ENCODE results near the gene DCTD. TPM values are rescaled to one million over a fixed set of nuclear protein-coding genes. Genes with fewer than 3 reads are reported as not detected.

The DCTD gene
- total RNA-seq (10 to 100 TPM; 63.9 to 97.2 (median 77.8) TPM), polyA plus RNA-seq (10 to 100 TPM; 40.4 to 58.5 (median 46.8) TPM)
- long read RNA-seq, donor 1, transcript DCTD-201 (6 exons, 1,931 nt) = major isoform, 18 of 25 reads
- long read RNA-seq, donor 1, partial matches to known transcripts = 0 of 25 reads
- long read RNA-seq, donor 1, other reads (novel, unspliced or antisense) = 0 of 25 reads
- long read RNA-seq, donor 2, transcript DCTD-201 (6 exons, 1,931 nt) = major isoform, 11 of 16 reads
- long read RNA-seq, donor 2, transcript DCTD-202 (6 exons, 1,972 nt) = minor isoform, 5 of 16 reads
- long read RNA-seq, donor 2, partial matches to known transcripts = 0 of 16 reads
- long read RNA-seq, donor 2, other reads (novel, unspliced or antisense) = 0 of 16 reads

DNA sequence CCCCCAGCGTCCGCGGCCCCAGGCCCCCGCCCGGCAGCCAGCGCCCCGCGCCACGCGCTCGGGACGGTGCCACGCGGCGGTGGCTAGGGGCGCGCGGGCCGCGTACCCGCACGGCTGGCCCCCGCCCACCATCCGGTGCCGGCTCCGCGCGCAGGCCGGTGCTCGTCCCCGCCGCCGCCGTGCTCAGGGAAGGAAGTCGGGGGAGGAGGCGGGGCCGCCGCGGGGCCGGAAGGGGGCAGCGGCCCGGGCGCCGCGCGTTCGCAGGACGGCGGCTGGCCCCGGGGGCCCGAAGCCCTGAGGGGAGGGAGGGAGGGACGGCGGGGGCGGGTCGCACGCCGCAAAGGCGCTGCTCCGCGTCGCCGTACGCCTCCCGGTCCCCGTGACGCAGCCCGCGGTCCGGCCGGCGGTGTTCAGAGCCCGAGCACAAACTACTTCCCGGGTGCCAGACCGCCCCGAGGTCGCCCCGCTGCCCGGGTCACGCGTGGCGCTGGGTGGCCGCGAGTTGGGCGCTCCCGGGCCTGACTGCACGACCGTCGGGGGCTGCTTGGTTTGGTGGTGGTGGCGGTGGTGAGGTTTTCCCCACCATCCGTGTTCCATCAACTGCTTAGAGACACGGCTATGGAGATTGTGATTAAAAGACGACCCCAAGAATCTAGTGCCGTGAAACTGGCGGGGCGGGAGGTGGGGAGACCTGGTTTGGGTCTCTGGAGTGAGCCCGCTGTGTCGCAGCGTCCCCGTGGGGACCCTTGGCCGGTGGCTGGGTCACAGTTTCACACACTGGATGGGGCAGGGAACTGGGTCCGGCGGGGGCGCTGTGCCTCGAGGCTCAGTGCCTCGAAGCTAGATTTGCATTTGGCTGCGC is at the start of gene DCTD:
TSS of gene DCTD (minus strand) at position 205 of the 862 bp plus-strand sequence. CDS start 1,818 bp downstream, outside the sequence.
- H3K27me3 ChIP-seq (replicated peaks in 1 of 7) = no peaks in the 10 kb centered on the region
- peak within 1 kb of the TSS; percentile 52 to 84 (median 64) for H3K4me3 ChIP-seq
- peaks cover 0 to 31% (median 21%) of the 10 kb centered on the region in 6 donors for H3K36me3 ChIP-seq
- peak; percentile 97 for DNase-seq
- peak within 1 kb of the TSS; percentile 95 to 99 (median 96) for H3K27ac ChIP-seq
- WGBS, 5 donors = 0 to 1% (median 1%) methylated on average over 12 to 106 of the region's 106 CpGs
- intact Hi-C loops (cut with DNase I; ENCODE audit: low total_unique reads) = no loop called here
- H3K9me3 ChIP-seq = no peaks in the 10 kb centered on the region
- peaks cover 12 to 65% (median 44%) of the 10 kb centered on the region in 6 donors for H3K4me1 ChIP-seq
- peak in 1 of 3 donors; percentile 65 for TF ChIP-seq POLR2A (IDR thresholded peaks at IDR 0.05)
- TF ChIP-seq, protein P1, sequence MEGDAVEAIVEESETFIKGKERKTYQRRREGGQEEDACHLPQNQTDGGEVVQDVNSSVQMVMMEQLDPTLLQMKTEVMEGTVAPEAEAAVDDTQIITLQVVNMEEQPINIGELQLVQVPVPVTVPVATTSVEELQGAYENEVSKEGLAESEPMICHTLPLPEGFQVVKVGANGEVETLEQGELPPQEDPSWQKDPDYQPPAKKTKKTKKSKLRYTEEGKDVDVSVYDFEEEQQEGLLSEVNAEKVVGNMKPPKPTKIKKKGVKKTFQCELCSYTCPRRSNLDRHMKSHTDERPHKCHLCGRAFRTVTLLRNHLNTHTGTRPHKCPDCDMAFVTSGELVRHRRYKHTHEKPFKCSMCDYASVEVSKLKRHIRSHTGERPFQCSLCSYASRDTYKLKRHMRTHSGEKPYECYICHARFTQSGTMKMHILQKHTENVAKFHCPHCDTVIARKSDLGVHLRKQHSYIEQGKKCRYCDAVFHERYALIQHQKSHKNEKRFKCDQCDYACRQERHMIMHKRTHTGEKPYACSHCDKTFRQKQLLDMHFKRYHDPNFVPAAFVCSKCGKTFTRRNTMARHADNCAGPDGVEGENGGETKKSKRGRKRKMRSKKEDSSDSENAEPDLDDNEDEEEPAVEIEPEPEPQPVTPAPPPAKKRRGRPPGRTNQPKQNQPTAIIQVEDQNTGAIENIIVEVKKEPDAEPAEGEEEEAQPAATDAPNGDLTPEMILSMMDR (IDR thresholded peaks at IDR 0.05 in 8 of 11, conservative IDR thresholded peaks at IDR 0.05 in 3 of 11) = peak in 8 of 11 experiments; percentile 18 to 59 (median 38)
- peak; percentile 72 to 87 (median 87) for TF ChIP-seq POLR2AphosphoS5 (IDR thresholded peaks at IDR 0.05)

- TF ChIP-seq POLR2A (IDR thresholded peaks at IDR 0.05) (no peak), POLR2AphosphoS5 (IDR thresholded peaks at IDR 0.05) (no peak)
- TF ChIP-seq, protein P1 (IDR thresholded peaks at IDR 0.05 in 8 of 11, conservative IDR thresholded peaks at IDR 0.05 in 3 of 11) = no peak
- Histone ChIP-seq H3K4me1 (no peaks in the 10 kb centered on the region), H3K27me3 (replicated peaks in 1 of 7) (peaks cover 0 to 4% (median 0%) of the 10 kb centered on the region in 7 donors), H3K27ac (no peak overlapping the region), H3K4me3 (no peak overlapping the region), H3K36me3 (no peaks in the 10 kb centered on the region), H3K9me3 (peaks cover 0 to 12% (median 8%) of the 10 kb centered on the region in 8 donors)
- no peak for DNase-seq
- intact Hi-C loops (cut with DNase I; ENCODE audit: low total_unique reads) = no loop called here
- 83 to 90% (median 87%) methylated on average over 1 of the region's 1 CpG for WGBS, 5 donors
These were observed 43.6 kb upstream of the DCTD start for GRCh38 chr4:182960746-182961145.

- DNase-seq = no peak
- Histone ChIP-seq H3K4me3 (no peak overlapping the region), H3K36me3 (no peaks in the 10 kb centered on the region), H3K9me3 (peaks cover 0 to 12% (median 8%) of the 10 kb centered on the region in 8 donors), H3K27ac (no peak overlapping the region), H3K27me3 (replicated peaks in 1 of 7) (peaks cover 0 to 2% (median 0%) of the 10 kb centered on the region in 7 donors), H3K4me1 (no peaks in the 10 kb centered on the region)
- WGBS, 5 donors = 86 to 96% (median 93%) methylated on average over 9 of the region's 9 CpGs
- intact Hi-C loops (cut with DNase I; ENCODE audit: low total_unique reads) = no loop called here
- TF ChIP-seq POLR2A (IDR thresholded peaks at IDR 0.05) = no peak
- TF ChIP-seq, protein P1 (IDR thresholded peaks at IDR 0.05 in 8 of 11, conservative IDR thresholded peaks at IDR 0.05 in 3 of 11) = no peak
- TF ChIP-seq POLR2AphosphoS5 (IDR thresholded peaks at IDR 0.05) = no peak
These were observed 43.0 kb upstream of the DCTD start for GRCh38 chr4:182960228-182960627.
